H9 (cell line): Measurements from ENCODE around the gene RBM33. TPM values are rescaled to one million over a fixed set of nuclear protein-coding genes. Genes with fewer than 3 reads are reported as not detected.

Experiments used
- DNase-seq: peaks from one replicate; pipeline ENCODE4 v3.0.0-alpha.2; 2017
- H2AFZ ChIP-seq: one replicate; pipeline ENCODE4 v1.6.1; 2013; ENCODE audit warnings: mild to moderate bottlenecking, low read length, control low read depth, moderate library complexity
- H2AK5ac ChIP-seq: 2 replicates; pipeline ENCODE4 v1.6.1; 2013; ENCODE audit warnings: low read length, control low read depth, mixed read lengths; ENCODE audit not compliant: insufficient read length
- H2BK120ac ChIP-seq: one replicate; pipeline ENCODE4 v1.6.1; 2013; ENCODE audit warnings: low read depth, mild to moderate bottlenecking, low read length, control low read depth, inconsistent platforms; ENCODE audit not compliant: poor library complexity, severe bottlenecking
- H2BK12ac ChIP-seq: 2 replicates; pipeline ENCODE4 v1.6.1; 2013; ENCODE audit warnings: low read length, control low read depth, mixed read lengths, low read depth; ENCODE audit not compliant: insufficient read length
- H2BK15ac ChIP-seq: 2 replicates; pipeline ENCODE4 v1.6.1; 2013; ENCODE audit warnings: low read depth, low read length, control low read depth
- H2BK20ac ChIP-seq: one replicate; pipeline ENCODE4 v1.6.1; 2013; ENCODE audit warnings: low read depth, mild to moderate bottlenecking, low read length, control low read depth, inconsistent platforms; ENCODE audit not compliant: poor library complexity, severe bottlenecking
- H2BK5ac ChIP-seq: 2 replicates; pipeline ENCODE4 v1.6.1; 2013; ENCODE audit warnings: low read length, control low read depth, mixed read lengths; ENCODE audit not compliant: insufficient read length
- H3K14ac ChIP-seq: 2 replicates; pipeline ENCODE4 v1.6.1; 2013; ENCODE audit warnings: low read length, control low read depth; ENCODE audit not compliant: insufficient read depth
- H3K18ac ChIP-seq: 2 replicates; pipeline ENCODE4 v1.6.1; 2013; ENCODE audit warnings: low read depth, mild to moderate bottlenecking, mixed read lengths, low read length, control low read depth; ENCODE audit not compliant: insufficient read length
- H3K23ac ChIP-seq: 2 replicates; pipeline ENCODE4 v1.6.1; 2013; ENCODE audit warnings: low read length, control low read depth, mixed read lengths, low read depth; ENCODE audit not compliant: insufficient read length
- H3K23me2 ChIP-seq: 2 replicates; pipeline ENCODE4 v1.6.1; 2013; ENCODE audit warnings: low read depth, mild to moderate bottlenecking, mixed read lengths, low read length, control low read depth; ENCODE audit not compliant: insufficient read length, poor library complexity, severe bottlenecking
- H3K27ac ChIP-seq: 2 replicates; pipeline ENCODE4 v1.5.1; 2013; ENCODE audit warnings: low read length, control low read depth, mixed read lengths, low read depth; ENCODE audit not compliant: insufficient read length
- H3K27me3 ChIP-seq: 2 replicates; pipeline ENCODE4 v1.6.1; 2013; ENCODE audit warnings: low read length, control low read depth, inconsistent platforms; ENCODE audit not compliant: insufficient read depth
- H3K4ac ChIP-seq: 2 replicates; pipeline ENCODE4 v1.6.1; 2013; ENCODE audit warnings: low read depth, mild to moderate bottlenecking, control low read depth, inconsistent platforms, low read length, moderate library complexity
- H3K4me1 ChIP-seq: 2 replicates; pipeline ENCODE4 v1.6.1; 2013; ENCODE audit warnings: low read length, control low read depth, inconsistent platforms; ENCODE audit not compliant: insufficient read depth
- H3K4me2 ChIP-seq: 2 replicates; pipeline ENCODE4 v1.6.1; 2013; ENCODE audit warnings: low read length, control low read depth, mixed read lengths; ENCODE audit not compliant: insufficient read length, insufficient read depth
- H3K56ac ChIP-seq: 2 replicates; pipeline ENCODE4 v1.6.1; 2013; ENCODE audit warnings: low read depth, mild to moderate bottlenecking, mixed read lengths, low read length, control low read depth; ENCODE audit not compliant: insufficient read length
- H3K79me1 ChIP-seq: 2 replicates; pipeline ENCODE4 v1.6.1; 2013; ENCODE audit warnings: low read depth, mild to moderate bottlenecking, moderate library complexity, low read length, control low read depth, inconsistent platforms; ENCODE audit not compliant: insufficient read depth, poor library complexity, severe bottlenecking
- H3K79me2 ChIP-seq: 2 replicates; pipeline ENCODE4 v1.6.1; 2013; ENCODE audit warnings: low read length, control low read depth, inconsistent platforms; ENCODE audit not compliant: insufficient read depth
- H3K9ac ChIP-seq: 2 replicates; pipeline ENCODE4 v1.6.1; 2013; ENCODE audit warnings: low read length, control low read depth, mixed read lengths; ENCODE audit not compliant: insufficient read length; ENCODE audit errors: extremely low read depth
- H3K9me3 ChIP-seq: one replicate; pipeline ENCODE4 v1.6.1; 2013; ENCODE audit warnings: low read depth, low read length, inconsistent platforms; ENCODE audit not compliant: control insufficient read depth
- H3T11ph ChIP-seq: one replicate; pipeline ENCODE4 v1.6.1; 2013; ENCODE audit warnings: mild to moderate bottlenecking, low read length, control low read depth, inconsistent platforms
- H4K20me1 ChIP-seq: one replicate; pipeline ENCODE4 v1.6.1; 2013; ENCODE audit not compliant: control insufficient read depth, insufficient read length, insufficient read depth
- H4K5ac ChIP-seq: 2 replicates; pipeline ENCODE4 v1.6.1; 2013; ENCODE audit warnings: low read depth, mild to moderate bottlenecking, mixed read lengths, low read length, control low read depth; ENCODE audit not compliant: insufficient read length
- H4K8ac ChIP-seq: replicated peaks from 2 replicates; pipeline ENCODE4 v1.6.1; 2013; ENCODE audit warnings: low read length, control low read depth, mixed read lengths, low read depth; ENCODE audit not compliant: insufficient read length
- H4K91ac ChIP-seq: 2 replicates; pipeline ENCODE4 v1.6.1; 2013; ENCODE audit warnings: low read depth, mild to moderate bottlenecking, moderate library complexity, mixed read lengths, low read length, control low read depth; ENCODE audit not compliant: insufficient read length
- H3K27ac Mint-ChIP-seq, 3 experiments: 2 replicates in 2 of 3; 3 replicates in 1 of 3; pipeline ENCODE4 v1.8.0; 2020 to 2021; ENCODE audit warnings: mixed read lengths in 3 of 3, mild to moderate bottlenecking in 1 of 3, moderate library complexity in 1 of 3
- H3K27me3 Mint-ChIP-seq: 2 replicates; pipeline ENCODE4 v1.8.0; 2021; ENCODE audit warnings: low read depth, mild to moderate bottlenecking, moderate library complexity, mixed read lengths
- H3K36me3 Mint-ChIP-seq, 3 experiments: 2 replicates in 2 of 3; 3 replicates in 1 of 3; pipeline ENCODE4 v1.8.0; 2020 to 2021; ENCODE audit warnings: low read depth in 3 of 3, mixed read lengths in 3 of 3; ENCODE audit not compliant: insufficient read depth in 1 of 3
- H3K4me1 Mint-ChIP-seq, 2 experiments: 2 replicates each; pipeline ENCODE4 v1.8.0; 2020; ENCODE audit warnings: mixed read lengths in 2 of 2
- H3K4me3 Mint-ChIP-seq, 2 experiments: 2 replicates in 1 of 2; 3 replicates in 1 of 2; pipeline ENCODE4 v1.8.0; 2020 to 2021; ENCODE audit warnings: mild to moderate bottlenecking in 2 of 2, mixed read lengths in 2 of 2, moderate library complexity in 1 of 2
- H3K9me3 Mint-ChIP-seq, 2 experiments: 2 replicates in 1 of 2; 3 replicates in 1 of 2; pipeline ENCODE4 v1.8.0; 2020; ENCODE audit warnings: mild to moderate bottlenecking in 2 of 2, mixed read lengths in 2 of 2, moderate library complexity in 1 of 2
- CTCF ChIP-seq: fragments of 200-600 bp; sonication (generic); conservative IDR thresholded peaks from 3 replicates; pipeline ENCODE4 v1.8.0; 2021; ENCODE audit warnings: antibody characterized with exemption, mild to moderate bottlenecking
- WGBS: extraction: QIAGEN DNeasy Blood & Tissue Kit; methylation state at CpG from one replicate; pipeline ENCODE4 v1.1.7; 2013; ENCODE audit warnings: missing lambda C conversion rate, low lambda C conversion rate, mixed read lengths; ENCODE audit not compliant: insufficient read length; ENCODE audit errors: extremely low coverage; 5-methylcytosine and 5-hydroxymethylcytosine counted together
- total RNA-seq: library from RNA; stranded (reverse); gene quantifications from 2 replicates; pipeline ENCODE4 v1.2.1, GENCODE V29; 2021

The RBM33 gene
- total RNA-seq, 1 experiment from 2014 or later: 71.3 TPM

DNA sequence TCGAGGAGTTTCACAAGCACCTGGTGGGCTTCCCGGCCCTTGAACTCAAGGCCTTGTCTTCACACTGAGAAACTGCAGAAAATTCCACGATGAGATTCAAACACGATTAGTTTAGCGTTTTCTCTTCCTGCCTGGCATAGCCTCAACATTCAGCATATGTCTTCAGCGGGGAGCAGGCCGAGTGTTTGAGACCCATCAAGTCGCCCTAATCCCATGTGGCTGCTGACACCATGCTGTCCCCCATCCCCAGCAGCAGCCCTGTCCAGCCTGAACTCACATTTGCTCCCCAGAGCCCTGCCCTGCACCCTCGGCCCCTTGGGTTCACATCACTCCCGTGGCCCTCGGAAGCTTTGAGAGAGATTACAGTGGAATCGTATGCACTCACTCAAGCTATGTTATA lies 35.3 kb upstream of the RBM33 start:
- Histone ChIP-seq H3K79me1 (no peaks in the 10 kb centered on the region), H4K5ac (no peak overlapping the region), H3K9me3 (no peaks in the 10 kb centered on the region), H2BK20ac (no peak overlapping the region), H3K4me2 (no peak overlapping the region), H4K8ac (no peak overlapping the region), H2BK120ac (no peak overlapping the region), H3K56ac (no peak overlapping the region), H3K23ac (no peak overlapping the region), H3K79me2 (no peaks in the 10 kb centered on the region), H3K27me3 (no peaks in the 10 kb centered on the region), H2BK12ac (no peak overlapping the region), H3K23me2 (no peaks in the 10 kb centered on the region), H4K91ac (no peak overlapping the region), H3T11ph (no peak overlapping the region), H3K4me1 (no peaks in the 10 kb centered on the region), H2BK15ac (no peak overlapping the region), H2AFZ (no peak overlapping the region), H3K27ac (no peak overlapping the region), H3K9ac (no peak overlapping the region), H2BK5ac (no peak overlapping the region), H2AK5ac (no peak overlapping the region), H3K4ac (no peak overlapping the region), H3K14ac (no peak overlapping the region), H3K18ac (no peak overlapping the region), H4K20me1 (no peaks in the 10 kb centered on the region)
- TF ChIP-seq CTCF: no peak
- Mint-ChIP-seq H3K4me3 (no peak overlapping the region), H3K9me3 (no peaks in the 10 kb centered on the region; a peak in 1 of 5 replicates), H3K4me1 (peaks cover 8 to 11% of the 10 kb centered on the region in 2 experiments), H3K36me3 (peaks cover 0 to 6% (median 0%) of the 10 kb centered on the region in 3 experiments; a peak in 2 of 7 replicates), H3K27me3 (peaks cover 9% of the 10 kb centered on the region), H3K27ac (no peak overlapping the region)
- no CpG with 5 or more reads among the region's 12 CpGs for WGBS
- no peak for DNase-seq
